Measurements from ENCODE around the gene RAD51B.

DNA sequence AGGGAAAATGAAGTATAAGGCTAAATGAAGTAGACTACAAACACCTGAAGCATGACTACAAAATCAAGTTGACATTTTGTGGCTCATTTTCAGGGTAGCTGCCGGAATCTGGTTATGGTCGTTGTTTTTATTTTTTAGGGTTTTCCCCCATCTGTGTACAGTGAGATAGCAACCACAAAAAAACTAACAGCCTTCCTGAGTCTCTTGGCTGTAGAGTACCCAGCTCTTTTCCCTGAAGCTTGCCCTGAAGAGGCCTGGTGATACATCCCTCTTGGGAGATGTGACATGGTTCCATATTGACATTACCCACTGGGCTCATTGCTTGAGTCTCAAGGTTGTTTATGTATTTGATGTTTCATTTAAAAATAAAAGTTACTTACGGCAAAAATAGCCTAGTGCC, 549.3 kb downstream of the RAD51B start:
- TF ChIP-seq POLR2A (IDR thresholded peaks at IDR 0.05): no peak
- TF ChIP-seq, protein P1, sequence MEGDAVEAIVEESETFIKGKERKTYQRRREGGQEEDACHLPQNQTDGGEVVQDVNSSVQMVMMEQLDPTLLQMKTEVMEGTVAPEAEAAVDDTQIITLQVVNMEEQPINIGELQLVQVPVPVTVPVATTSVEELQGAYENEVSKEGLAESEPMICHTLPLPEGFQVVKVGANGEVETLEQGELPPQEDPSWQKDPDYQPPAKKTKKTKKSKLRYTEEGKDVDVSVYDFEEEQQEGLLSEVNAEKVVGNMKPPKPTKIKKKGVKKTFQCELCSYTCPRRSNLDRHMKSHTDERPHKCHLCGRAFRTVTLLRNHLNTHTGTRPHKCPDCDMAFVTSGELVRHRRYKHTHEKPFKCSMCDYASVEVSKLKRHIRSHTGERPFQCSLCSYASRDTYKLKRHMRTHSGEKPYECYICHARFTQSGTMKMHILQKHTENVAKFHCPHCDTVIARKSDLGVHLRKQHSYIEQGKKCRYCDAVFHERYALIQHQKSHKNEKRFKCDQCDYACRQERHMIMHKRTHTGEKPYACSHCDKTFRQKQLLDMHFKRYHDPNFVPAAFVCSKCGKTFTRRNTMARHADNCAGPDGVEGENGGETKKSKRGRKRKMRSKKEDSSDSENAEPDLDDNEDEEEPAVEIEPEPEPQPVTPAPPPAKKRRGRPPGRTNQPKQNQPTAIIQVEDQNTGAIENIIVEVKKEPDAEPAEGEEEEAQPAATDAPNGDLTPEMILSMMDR (IDR thresholded peaks at IDR 0.05): no peak
